ENCODE results near the gene RASSF3. TPM values are rescaled to one million over a fixed set of nuclear protein-coding genes. Genes with fewer than 3 reads are reported as not detected.

The RASSF3 gene
- total RNA-seq, 8 experiments from 2014 or later = 0.60 to 34.4 (median 2.8) TPM

DNA sequence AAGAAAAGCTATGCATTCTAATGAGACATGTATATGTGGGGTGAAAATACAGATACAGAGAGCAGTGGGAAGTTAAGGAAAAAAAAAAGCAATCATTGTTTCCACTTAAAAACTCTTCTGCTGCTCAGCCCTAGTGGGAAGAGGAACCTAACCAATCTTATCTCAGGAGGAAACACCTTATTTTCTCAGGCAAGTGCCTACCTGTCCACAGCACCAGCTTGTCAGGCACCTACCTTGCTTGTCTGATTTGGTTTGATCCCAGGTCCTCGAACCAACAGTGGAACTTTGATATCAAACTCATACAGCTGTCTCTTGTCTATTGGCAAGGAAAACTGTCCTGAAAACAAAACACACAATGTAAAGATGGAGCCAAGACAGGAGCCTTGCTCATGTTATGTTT lies 126.5 kb downstream of the RASSF3 start:
- WGBS, 10 experiments = 67 to 100% (median 100%) methylated on average over 1 of the region's 1 CpG; no CpG with 5 or more reads in 4 of the 10 experiments
- in situ Hi-C loops (cut with MboI; ENCODE audit: low pct_unique_long_range_greater_than_20kb in 2 of 9, low sequenced_read_pairs in 9 of 9, unreplicated experiment in 9 of 9) = no loop called here
- H3K27ac ChIP-seq = no peak overlapping the region
- no peak for ATAC-seq (replicated peaks in 6 of 8)
- H3K4me3 ChIP-seq = no peak overlapping the region
- no peaks in the 10 kb centered on the region for H3K4me1 ChIP-seq (replicated peaks in 1 of 2)

DNA sequence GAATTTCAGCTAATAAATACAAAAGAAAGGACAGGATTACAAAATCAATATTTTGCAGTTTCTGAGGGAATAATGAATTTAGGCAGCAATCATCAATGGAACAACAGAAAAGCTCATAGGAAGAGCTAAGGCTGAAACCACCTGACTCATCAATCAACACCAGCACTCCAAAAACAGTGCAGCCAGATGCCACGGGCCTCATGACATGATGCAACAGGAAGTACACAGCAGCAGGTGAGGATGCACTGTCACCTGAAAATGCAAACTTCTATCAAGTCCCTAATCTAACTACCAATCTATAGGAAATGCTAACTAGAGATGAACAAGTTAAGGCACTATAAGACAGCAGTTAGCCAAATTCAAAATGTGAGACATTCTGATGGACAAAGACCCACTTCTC lies 127.2 kb downstream of the RASSF3 start:
- H3K27ac ChIP-seq = no peak overlapping the region
- no peak overlapping the region for H3K4me3 ChIP-seq
- no peaks in the 10 kb centered on the region for H3K4me1 ChIP-seq (replicated peaks in 1 of 2)
- ATAC-seq (replicated peaks in 6 of 8) = no peak
- WGBS, 10 experiments = 40 to 86% (median 71%) methylated on average over 1 of the region's 1 CpG; no CpG with 5 or more reads in 6 of the 10 experiments
- in situ Hi-C loops (cut with MboI; ENCODE audit: low pct_unique_long_range_greater_than_20kb in 2 of 9, low sequenced_read_pairs in 9 of 9, unreplicated experiment in 9 of 9) = no loop called here

DNA sequence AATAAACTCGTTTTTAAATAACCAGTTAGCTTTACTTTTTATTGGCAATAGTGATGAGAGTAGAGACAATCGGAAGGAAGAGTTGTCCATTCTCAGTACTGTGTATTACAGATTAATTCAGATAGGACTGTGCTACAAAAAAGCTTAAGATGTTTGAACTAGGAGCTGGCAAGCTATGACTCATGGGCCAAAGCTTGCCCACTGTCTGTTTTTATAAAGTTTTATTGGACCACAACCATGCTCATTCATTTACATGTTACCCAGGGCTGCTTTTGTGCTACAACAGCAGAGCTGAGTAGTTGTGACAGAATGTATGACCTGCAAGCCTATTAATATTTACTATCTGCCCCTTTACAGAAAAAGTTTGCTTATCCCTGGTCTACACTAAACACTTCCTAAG lies 129.5 kb downstream of the RASSF3 start:
- Histone ChIP-seq H3K4me1 (replicated peaks in 1 of 2) (no peaks in the 10 kb centered on the region), H3K27ac (no peak overlapping the region), H3K4me3 (no peak overlapping the region)
- 31 to 94% (median 82%) methylated on average over 1 to 2 of the region's 2 CpGs; no CpG with 5 or more reads in 1 of the 10 experiments for WGBS, 10 experiments
- no peak for ATAC-seq (replicated peaks in 6 of 8)
- in situ Hi-C loops (cut with MboI; ENCODE audit: low pct_unique_long_range_greater_than_20kb in 2 of 9, low sequenced_read_pairs in 9 of 9, unreplicated experiment in 9 of 9) = no loop called here

DNA sequence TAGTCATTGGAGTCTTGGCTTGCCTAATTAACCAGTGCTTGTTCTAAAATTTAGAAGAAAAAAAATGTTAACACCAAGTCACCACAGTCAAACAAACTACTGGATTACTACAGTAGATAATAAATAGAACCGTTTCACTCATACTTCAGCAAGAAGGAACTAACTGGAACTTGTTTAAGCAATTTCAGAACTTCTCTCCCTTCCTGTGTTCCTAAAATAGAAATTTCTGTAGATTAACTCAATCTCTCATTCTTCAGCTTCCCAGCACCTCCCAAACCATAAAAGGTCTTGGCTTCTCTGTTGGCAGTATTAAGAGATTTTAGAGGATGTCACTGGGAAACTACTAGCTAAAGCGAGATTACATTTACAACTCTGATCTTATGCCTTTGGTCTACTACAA lies 130.4 kb downstream of the RASSF3 start:
- H3K27ac ChIP-seq = no peak overlapping the region
- H3K4me1 ChIP-seq (replicated peaks in 1 of 2) = no peaks in the 10 kb centered on the region
- in situ Hi-C loops (cut with MboI; ENCODE audit: low pct_unique_long_range_greater_than_20kb in 2 of 9, low sequenced_read_pairs in 9 of 9, unreplicated experiment in 9 of 9) = no loop called here
- ATAC-seq (replicated peaks in 6 of 8) = no peak
- WGBS, 10 experiments = 60 to 100% (median 97%) methylated on average over 1 to 2 of the region's 2 CpGs; no CpG with 5 or more reads in 2 of the 10 experiments
- no peak overlapping the region for H3K4me3 ChIP-seq

DNA sequence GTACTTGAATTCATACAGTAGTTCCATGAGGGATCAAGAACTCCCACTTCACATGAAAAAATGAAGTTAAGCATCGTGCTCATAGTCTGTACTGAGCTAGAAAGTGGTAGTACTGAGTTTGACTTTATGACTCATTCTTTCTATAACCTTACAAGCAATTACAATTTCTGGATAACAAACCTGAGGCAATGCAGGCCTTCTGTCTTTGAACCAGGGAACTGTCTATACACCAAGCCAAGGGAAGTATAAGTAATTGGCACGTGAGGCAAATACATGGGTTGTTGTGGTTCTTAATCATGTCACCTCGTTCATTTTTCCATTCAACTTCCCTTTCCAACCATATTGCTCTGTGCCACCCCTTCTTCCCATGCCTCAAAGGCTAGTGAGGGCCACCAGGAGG lies 132.1 kb downstream of the RASSF3 start:
- Histone ChIP-seq H3K27ac (no peak overlapping the region), H3K4me1 (replicated peaks in 1 of 2) (no peaks in the 10 kb centered on the region), H3K4me3 (no peak overlapping the region)
- ATAC-seq (replicated peaks in 6 of 8) = no peak
- in situ Hi-C loops (cut with MboI; ENCODE audit: low pct_unique_long_range_greater_than_20kb in 2 of 9, low sequenced_read_pairs in 9 of 9, unreplicated experiment in 9 of 9) = no loop called here
- 40 to 100% (median 94%) methylated on average over 1 to 3 of the region's 3 CpGs; no CpG with 5 or more reads in 3 of the 10 experiments for WGBS, 10 experiments

DNA sequence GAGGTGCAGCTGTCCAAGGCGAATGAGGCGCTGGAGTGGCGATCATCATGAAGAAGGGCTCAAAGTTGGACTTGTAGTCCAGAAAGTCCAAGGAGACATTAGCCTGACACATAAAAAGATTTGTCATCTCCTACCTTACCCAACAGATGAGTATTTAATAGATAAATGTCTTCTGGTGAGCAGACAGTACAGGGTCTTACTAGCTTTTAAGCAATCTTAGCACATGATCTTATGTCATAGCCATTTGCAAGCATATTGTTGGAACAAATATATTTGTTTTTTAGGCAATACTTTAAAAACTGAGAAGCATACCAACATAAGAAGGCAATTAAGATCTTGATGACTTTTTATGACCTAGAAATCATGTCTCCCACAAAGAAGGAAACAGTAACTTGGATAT lies 132.9 kb downstream of the RASSF3 start:
- Histone ChIP-seq H3K4me1 (replicated peaks in 1 of 2) (no peaks in the 10 kb centered on the region), H3K27ac (no peak overlapping the region), H3K4me3 (no peak overlapping the region)
- no peak for ATAC-seq (replicated peaks in 6 of 8)
- 80 to 94% (median 93%) methylated on average over 1 to 3 of the region's 3 CpGs; no CpG with 5 or more reads in 5 of the 10 experiments for WGBS, 10 experiments
- in situ Hi-C loops (cut with MboI; ENCODE audit: low pct_unique_long_range_greater_than_20kb in 2 of 9, low sequenced_read_pairs in 9 of 9, unreplicated experiment in 9 of 9) = no loop called here

DNA sequence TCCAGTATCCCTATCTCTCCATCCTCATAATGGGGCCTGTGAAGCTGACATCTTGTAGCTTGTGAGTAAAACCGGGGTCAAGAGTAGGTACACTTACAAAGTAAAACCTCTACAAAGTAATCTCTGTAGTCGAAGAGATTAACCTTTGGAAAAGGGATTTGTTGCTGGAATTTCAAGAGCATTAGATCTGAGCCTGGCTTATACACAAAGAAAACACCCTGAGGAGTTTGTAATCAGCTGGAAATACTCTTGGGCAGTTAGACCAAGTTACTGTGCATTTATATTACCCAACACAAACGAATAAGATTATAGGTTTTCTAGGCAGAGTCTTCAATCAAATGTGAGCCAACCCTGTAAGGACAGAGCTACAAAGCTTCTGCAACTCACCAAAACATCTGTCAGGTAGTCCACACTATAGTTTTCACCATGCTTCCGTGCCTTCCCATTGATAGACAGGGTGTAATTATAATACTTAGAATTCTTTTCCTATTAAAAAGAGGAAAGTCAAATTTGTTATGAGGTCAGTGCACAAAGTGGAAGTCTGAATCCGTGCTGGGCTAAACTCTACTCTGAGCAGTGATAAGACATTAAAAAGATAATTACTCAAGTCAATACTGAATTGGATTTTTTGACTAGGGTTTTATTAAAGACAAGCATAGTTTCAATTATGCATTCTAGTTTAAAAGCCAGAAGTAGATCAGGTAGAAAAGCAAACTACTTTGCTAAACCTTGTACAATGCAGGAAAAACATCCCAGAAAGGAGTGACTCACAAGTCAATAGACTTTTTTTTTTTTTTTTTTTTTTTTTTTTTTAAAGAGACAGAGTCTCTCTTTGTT lies 134.3 kb downstream of the RASSF3 start:
- H3K4me3 ChIP-seq = no peak overlapping the region
- no peaks in the 10 kb centered on the region for H3K4me1 ChIP-seq (replicated peaks in 1 of 2)
- WGBS, 10 experiments = 58 to 100% (median 80%) methylated on average over 1 to 5 of the region's 5 CpGs
- in situ Hi-C loops (cut with MboI; ENCODE audit: low pct_unique_long_range_greater_than_20kb in 2 of 9, low sequenced_read_pairs in 9 of 9, unreplicated experiment in 9 of 9) = no loop called here
- peak in 2 of 8 experiments; percentile 32 to 40 for ATAC-seq (replicated peaks in 6 of 8)
- no peak overlapping the region for H3K27ac ChIP-seq

DNA sequence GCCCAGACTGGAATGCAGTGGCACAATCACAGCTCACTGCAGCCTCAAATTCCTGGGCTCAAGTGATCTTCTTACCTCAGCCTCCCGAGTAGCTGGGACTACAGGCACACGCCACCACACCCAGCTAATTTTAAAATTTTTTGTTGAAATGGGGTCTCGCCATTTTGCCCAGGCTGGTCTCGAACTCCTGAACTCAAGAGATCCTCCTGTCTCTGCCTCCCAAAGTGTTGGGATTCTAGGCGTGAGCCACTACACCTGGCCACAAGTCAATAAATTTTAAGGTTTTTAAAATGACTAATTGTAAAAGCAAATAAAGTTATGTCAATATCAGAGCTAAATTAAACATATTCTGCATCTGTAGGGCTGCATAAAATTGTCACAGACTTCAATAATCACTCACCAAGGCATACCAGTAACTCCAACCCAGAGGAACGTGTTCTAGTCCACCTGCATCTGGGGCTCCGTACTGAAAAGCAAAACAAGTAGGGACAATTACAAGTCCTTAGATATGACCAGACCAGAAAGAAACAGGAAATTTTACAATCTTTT lies 135.0 kb downstream of the RASSF3 start:
- in situ Hi-C loops (cut with MboI; ENCODE audit: low pct_unique_long_range_greater_than_20kb in 2 of 9, low sequenced_read_pairs in 9 of 9, unreplicated experiment in 9 of 9) = no loop called here
- no peak for ATAC-seq (replicated peaks in 6 of 8)
- Histone ChIP-seq H3K27ac (no peak overlapping the region), H3K4me1 (replicated peaks in 1 of 2) (no peaks in the 10 kb centered on the region), H3K4me3 (no peak overlapping the region)
- 80 to 100% (median 95%) methylated on average over 1 to 6 of the region's 7 CpGs for WGBS, 10 experiments

DNA sequence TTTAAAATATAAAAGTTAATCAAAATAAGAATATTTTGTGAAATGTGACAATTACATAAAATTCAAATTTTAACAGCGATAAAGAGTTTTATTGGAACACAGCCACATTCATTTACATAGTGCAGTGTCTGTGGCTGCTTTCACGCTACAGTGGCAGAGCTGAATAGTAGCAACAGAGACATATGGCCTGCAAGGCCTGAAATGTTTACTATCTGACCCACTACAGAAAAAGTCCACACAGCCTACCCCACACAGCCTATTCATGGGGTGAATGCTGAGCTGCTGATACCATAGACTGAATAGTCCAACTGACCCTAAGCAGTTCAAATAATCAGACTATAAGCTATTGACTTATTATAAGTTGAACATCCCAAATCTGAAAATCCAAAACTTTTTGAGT lies 135.7 kb downstream of the RASSF3 start:
- in situ Hi-C loops (cut with MboI; ENCODE audit: low pct_unique_long_range_greater_than_20kb in 2 of 9, low sequenced_read_pairs in 9 of 9, unreplicated experiment in 9 of 9) = no loop called here
- H3K27ac ChIP-seq = no peak overlapping the region
- ATAC-seq (replicated peaks in 6 of 8) = peak in 5 of 8 experiments; percentile 30 to 67 (median 46)
- H3K4me1 ChIP-seq (replicated peaks in 1 of 2) = no peaks in the 10 kb centered on the region
- 43 to 100% (median 78%) methylated on average over 1 to 2 of the region's 2 CpGs; no CpG with 5 or more reads in 1 of the 10 experiments for WGBS, 10 experiments
- no peak overlapping the region for H3K4me3 ChIP-seq

DNA sequence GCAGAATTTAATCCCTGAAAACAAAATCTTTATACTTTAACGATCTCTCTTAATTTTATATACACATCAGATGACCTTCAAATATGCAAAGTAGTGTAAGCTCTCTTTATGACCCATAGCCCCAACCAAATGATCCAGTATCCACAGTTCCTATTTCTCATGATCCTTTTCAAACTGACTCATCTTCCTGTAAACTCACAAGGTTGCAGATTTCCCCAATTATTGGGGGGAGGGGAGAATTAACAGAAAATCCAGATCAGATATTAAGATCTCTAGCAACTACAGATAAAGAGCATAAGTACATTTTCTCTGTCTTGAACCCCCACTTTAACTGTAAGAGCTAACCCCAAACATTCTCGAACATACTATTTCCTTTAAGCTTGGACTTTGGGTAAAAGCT lies 136.4 kb downstream of the RASSF3 start:
- Histone ChIP-seq H3K27ac (no peak overlapping the region), H3K4me1 (replicated peaks in 1 of 2) (no peaks in the 10 kb centered on the region), H3K4me3 (no peak overlapping the region)
- WGBS, 10 experiments = 67 to 100% (median 94%) methylated on average over 1 to 2 of the region's 2 CpGs; no CpG with 5 or more reads in 1 of the 10 experiments
- peak in 1 of 8 experiments; percentile 34 for ATAC-seq (replicated peaks in 6 of 8)
- in situ Hi-C loops (cut with MboI; ENCODE audit: low pct_unique_long_range_greater_than_20kb in 2 of 9, low sequenced_read_pairs in 9 of 9, unreplicated experiment in 9 of 9) = no loop called here

Other genes starting within 250 kb of the RASSF3 start
- under 1 TPM in 7 of 8 experiments, not detected in 1; 0.13 to 0.71 (median 0.32) TPM for gene C12orf56, start 219.7 kb upstream of the RASSF3 start, total RNA-seq
- 100 to 1,000 TPM in 2 of 8 experiments, 10 to 100 TPM in 6; 56.6 to 145 (median 74.6) TPM for gene XPOT, start 206.1 kb upstream of the RASSF3 start, total RNA-seq
- gene TBK1, start 158.4 kb upstream of the RASSF3 start, total RNA-seq = 10 to 100 TPM; 11.7 to 36.4 (median 17.4) TPM
- 100 to 1,000 TPM in 2 of 8 experiments, 10 to 100 TPM in 6; 19.2 to 126 (median 51.3) TPM for gene GNS, start 148.9 kb downstream of the RASSF3 start, total RNA-seq
- gene TBC1D30, start 214.2 kb downstream of the RASSF3 start, total RNA-seq = 10 to 100 TPM in 3 of 8 experiments, 1 to 10 TPM in 2, under 1 TPM in 3; 0.09 to 18.5 (median 5.4) TPM

Data from motor neuron (in vitro differentiated cells).